DND-41 (cell line): ENCODE results near the gene AOPEP.

ENCODE experiments used
- CTCF ChIP-seq: IDR thresholded peaks from 2 replicates; pipeline ENCODE4 v1.5.1; 2012; ENCODE audit warnings: borderline replicate concordance, low read length, moderate library complexity, mild to moderate bottlenecking; ENCODE audit not compliant: poor library complexity, severe bottlenecking; ENCODE audit errors: extremely low read depth
- EZH2 ChIP-seq: IDR thresholded peaks from 3 replicates; pipeline ENCODE4 v1.6.1; 2012; ENCODE audit warnings: borderline replicate concordance, low read depth, mild to moderate bottlenecking, moderate library complexity, low read length, inconsistent platforms; ENCODE audit not compliant: severe bottlenecking

- no peak for TF ChIP-seq CTCF
- TF ChIP-seq EZH2 = no peak
Measured at GRCh38 chr9:94802793-94803192, 76.3 kb downstream of the AOPEP start.
